Tibial artery (tissue), 4 donors: Measurements from ENCODE around the gene LRSAM1.

Source experiments
- DNase-seq, 2 donors: peaks; one replicate each; pipeline ENCODE4 v3.0.0-alpha.2; 2019
- H3K27ac ChIP-seq, 2 donors: fragments of 200-600 bp; sonication (generic) in 1 of 2; 1 replicate in 1 of 2; 2 replicates in 1 of 2; pipeline ENCODE4 v1.5.1; 2018 to 2019; ENCODE audit warnings: mild to moderate bottlenecking in 1 of 2
- H3K27me3 ChIP-seq, 2 donors: fragments of 200-600 bp; sonication (generic) in 1 of 2; one replicate each; pipeline versions ENCODE4 v1.5.1 to v1.6.0; 2016 to 2019
- H3K36me3 ChIP-seq, 3 donors: fragments of 200-600 bp; sonication (generic) in 2 of 3; one replicate each; pipeline ENCODE4 v1.5.1; 2016 to 2019; ENCODE audit warnings: mild to moderate bottlenecking in 2 of 3
- H3K4me1 ChIP-seq, 4 donors: fragments of 200-600 bp; sonication (generic) in 2 of 4; 1 replicate in 3 of 4; 2 replicates in 1 of 4; pipeline ENCODE4 v1.5.1; 2016 to 2019
- H3K4me3 ChIP-seq, 2 donors: fragments of 200-600 bp; sonication (generic) in 1 of 2; 1 replicate in 1 of 2; 2 replicates in 1 of 2; pipeline ENCODE4 v1.5.1; 2018 to 2019; ENCODE audit warnings: mild to moderate bottlenecking in 2 of 2
- H3K9me3 ChIP-seq, 3 donors: fragments of 200-600 bp; sonication (generic) in 1 of 3; one replicate each; pipeline ENCODE4 v1.5.1; 2016 to 2019
- intact Hi-C: fragments of 100-400 bp; cut with DNase I; formaldehyde crosslinking; loops from one replicate; pipeline ENCODE4 v1.15.0; 2023; ENCODE audit warnings: low total_unique reads
- TF ChIP-seq, protein P1 (sequence below), 2 experiments: fragments of 200-600 bp in 1 of 2; fragments of 450-650 bp in 1 of 2; IDR thresholded peaks; one replicate each; pipeline ENCODE4 v1.5.1; 2017 to 2019; ENCODE audit warnings: antibody characterized with exemption in 2 of 2, mild to moderate bottlenecking in 1 of 2, moderate library complexity in 1 of 2

Gene LRSAM1

DNA sequence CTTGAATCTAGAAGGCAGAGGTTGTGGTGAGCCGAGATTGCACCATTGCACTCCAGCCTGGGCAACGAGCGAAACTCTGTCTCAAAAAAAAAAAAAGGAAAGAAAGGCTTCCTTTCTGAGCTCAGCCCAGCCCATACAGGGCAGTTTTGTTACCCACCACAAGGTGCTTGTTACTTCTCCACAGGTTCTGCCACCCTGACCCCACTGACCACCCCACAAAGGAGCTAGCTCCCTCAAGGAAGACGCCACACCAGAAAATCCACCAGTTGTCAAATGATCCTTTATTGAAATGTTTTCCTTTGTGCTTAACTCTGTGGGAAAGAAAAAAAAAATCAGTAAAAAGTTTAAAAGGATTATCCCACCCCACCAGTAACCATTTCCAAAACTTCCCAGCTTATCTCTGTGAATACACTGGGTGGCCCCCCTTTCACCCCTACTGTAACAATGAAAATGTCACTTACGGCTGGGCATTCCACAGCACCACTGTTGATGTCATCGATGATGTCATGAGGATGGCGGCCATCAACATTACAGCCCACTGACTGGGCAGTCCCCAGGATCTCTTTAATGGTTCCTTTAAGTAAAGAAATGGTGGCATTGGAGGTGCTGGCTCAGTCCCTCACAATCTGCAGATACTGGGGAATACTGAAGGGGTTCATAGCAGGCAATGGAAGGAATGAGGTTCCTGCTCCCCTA, 3.7 kb upstream of the LRSAM1 start:
- H3K4me3 ChIP-seq, result no peak overlapping the region
- H3K9me3 ChIP-seq, result no peaks in the 10 kb centered on the region
- intact Hi-C loops, result no loop called here
- no peak for DNase-seq
- TF ChIP-seq, protein P1, sequence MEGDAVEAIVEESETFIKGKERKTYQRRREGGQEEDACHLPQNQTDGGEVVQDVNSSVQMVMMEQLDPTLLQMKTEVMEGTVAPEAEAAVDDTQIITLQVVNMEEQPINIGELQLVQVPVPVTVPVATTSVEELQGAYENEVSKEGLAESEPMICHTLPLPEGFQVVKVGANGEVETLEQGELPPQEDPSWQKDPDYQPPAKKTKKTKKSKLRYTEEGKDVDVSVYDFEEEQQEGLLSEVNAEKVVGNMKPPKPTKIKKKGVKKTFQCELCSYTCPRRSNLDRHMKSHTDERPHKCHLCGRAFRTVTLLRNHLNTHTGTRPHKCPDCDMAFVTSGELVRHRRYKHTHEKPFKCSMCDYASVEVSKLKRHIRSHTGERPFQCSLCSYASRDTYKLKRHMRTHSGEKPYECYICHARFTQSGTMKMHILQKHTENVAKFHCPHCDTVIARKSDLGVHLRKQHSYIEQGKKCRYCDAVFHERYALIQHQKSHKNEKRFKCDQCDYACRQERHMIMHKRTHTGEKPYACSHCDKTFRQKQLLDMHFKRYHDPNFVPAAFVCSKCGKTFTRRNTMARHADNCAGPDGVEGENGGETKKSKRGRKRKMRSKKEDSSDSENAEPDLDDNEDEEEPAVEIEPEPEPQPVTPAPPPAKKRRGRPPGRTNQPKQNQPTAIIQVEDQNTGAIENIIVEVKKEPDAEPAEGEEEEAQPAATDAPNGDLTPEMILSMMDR (IDR thresholded peaks at IDR 0.05), result no peak
- peaks cover 63 to 66% (median 66%) of the 10 kb centered on the region in 3 donors for H3K36me3 ChIP-seq
- H3K27me3 ChIP-seq, result no peaks in the 10 kb centered on the region
- peaks cover 0 to 30% (median 26%) of the 10 kb centered on the region in 4 donors for H3K4me1 ChIP-seq
- H3K27ac ChIP-seq, result no peak overlapping the region

DNA sequence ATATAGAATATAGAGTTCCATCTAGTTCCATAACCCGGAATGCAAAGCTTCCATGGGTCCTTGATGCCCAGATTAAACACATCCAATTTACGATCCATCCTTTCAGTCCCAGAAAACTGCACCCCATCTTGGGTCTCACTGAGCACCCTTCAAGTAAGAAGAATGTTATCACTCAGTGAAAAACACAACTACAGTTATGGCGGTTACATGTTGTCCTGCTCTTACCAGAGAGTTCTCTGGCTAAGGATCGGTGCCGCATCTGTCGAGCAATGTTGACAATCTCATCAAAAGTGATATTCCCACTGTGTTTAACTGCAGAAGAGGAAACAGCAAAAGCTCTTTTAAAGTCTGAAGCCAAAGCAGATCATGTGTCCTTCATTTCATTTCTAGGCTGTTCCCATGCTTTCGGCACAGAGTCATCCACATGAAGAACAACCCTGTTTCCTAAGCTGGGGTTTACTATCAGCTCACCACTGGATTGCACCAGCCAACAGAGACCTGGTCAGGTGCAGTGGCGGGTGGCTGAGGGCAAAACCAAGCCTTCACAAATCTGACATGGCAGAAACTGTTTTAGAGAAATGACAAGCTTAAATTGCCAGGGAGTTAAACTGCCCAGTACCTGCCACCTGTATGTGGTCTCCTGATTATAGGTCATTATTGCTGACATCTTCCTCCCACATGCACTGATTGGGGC, 3.1 kb upstream of the LRSAM1 start:
- DNase-seq, result no peak
- Histone ChIP-seq H3K4me1 (peaks cover 0 to 35% (median 30%) of the 10 kb centered on the region in 4 donors), H3K4me3 (no peak overlapping the region), H3K9me3 (no peaks in the 10 kb centered on the region), H3K27me3 (no peaks in the 10 kb centered on the region), H3K36me3 (peaks cover 56 to 59% (median 59%) of the 10 kb centered on the region in 3 donors), H3K27ac (peak overlapping the region in 1 of 2 donors; percentile 97)
- intact Hi-C loops, result no loop called here
- TF ChIP-seq, protein P1 (IDR thresholded peaks at IDR 0.05), result no peak

DNA sequence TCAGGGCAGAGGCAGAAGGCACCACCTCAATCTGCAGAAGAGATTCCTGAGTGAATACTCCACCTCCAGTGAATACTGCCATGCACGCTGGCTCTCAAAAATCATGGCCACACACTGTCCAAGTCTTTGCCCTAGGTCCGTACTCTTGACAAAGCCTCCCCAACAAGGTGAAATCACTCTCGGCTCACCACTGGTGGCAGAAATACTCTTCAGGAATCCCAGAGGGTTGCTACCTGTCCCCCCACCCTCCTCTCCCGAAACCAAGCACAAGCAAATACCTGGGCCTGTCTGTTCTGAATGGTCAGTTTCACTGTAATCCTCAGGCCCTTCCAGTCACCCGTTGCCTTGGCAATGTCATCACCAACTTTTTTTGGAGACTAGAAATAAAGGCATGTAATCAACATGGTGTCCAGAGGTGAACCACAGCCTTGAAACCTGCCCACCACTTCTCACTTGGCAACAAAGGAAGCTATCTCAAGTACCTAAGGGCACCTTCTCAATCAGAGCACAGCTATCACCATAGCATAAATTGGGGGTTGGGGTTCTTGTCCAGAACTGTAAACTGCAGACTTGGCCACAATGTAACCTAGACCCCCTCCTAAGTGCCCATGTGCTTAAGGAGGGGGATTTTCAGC, 1.9 kb upstream of the LRSAM1 start:
- TF ChIP-seq, protein P1 (IDR thresholded peaks at IDR 0.05), result no peak
- intact Hi-C loops, result no loop called here
- H3K36me3 ChIP-seq, result peaks cover 46 to 52% (median 51%) of the 10 kb centered on the region in 3 donors
- peaks cover 0 to 35% (median 30%) of the 10 kb centered on the region in 4 donors for H3K4me1 ChIP-seq
- no peaks in the 10 kb centered on the region for H3K9me3 ChIP-seq
- H3K27ac ChIP-seq, result peak overlapping the region; percentile 89 to 97
- H3K4me3 ChIP-seq, result peak overlapping the region; percentile 70 to 89
- DNase-seq, result no peak
- no peaks in the 10 kb centered on the region for H3K27me3 ChIP-seq

DNA sequence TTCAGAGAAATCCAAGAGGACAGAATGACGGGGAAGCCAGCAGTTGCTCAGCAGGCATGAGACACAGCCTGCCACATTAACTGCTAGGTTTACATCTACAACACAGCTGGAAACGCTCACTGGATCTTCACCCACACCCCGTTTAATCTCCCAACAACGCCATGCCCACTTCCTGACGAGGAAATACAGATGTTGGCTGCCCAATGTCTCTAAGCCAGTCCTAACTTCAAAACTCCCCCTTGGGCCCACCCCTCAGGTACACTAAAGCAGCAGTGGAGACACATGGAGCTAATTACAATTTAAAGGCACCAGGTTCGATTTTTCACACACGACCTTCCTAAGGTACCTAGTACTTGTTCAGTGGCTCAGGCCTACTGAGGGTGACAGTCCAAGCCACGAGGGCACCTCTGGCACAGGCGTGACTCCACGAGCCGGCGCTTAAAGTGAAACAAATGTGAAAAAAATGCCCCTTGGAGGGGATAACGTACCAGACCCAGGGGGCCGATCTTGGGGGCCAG, 1.0 kb upstream of the LRSAM1 start:
- no peak for DNase-seq
- Histone ChIP-seq H3K27me3 (no peaks in the 10 kb centered on the region), H3K4me1 (peaks cover 0 to 35% (median 30%) of the 10 kb centered on the region in 4 donors), H3K36me3 (peaks cover 38 to 51% (median 48%) of the 10 kb centered on the region in 3 donors), H3K4me3 (peak overlapping the region; percentile 70 to 89), H3K27ac (peak overlapping the region; percentile 89 to 97), H3K9me3 (no peaks in the 10 kb centered on the region)
- TF ChIP-seq, protein P1 (IDR thresholded peaks at IDR 0.05), result no peak
- intact Hi-C loops, result no loop called here

DNA sequence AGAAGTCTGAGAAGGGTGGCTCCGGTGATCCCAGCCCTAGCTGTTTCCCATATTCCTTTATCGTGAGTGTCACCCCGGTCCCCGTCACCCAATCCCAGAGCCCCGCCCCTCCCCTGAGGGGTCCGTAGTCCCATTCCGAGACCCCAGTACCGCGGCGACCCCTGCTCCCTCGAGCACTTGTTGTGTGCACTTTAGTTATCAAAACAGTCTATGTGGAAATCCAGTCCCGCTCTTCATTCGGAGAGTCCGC, 223 bp downstream of the LRSAM1 start:
- H3K27ac ChIP-seq, result peak overlapping the region; percentile 89 to 97

More for the DNA sequence above, 223 bp downstream of the LRSAM1 start:
- no peaks in the 10 kb centered on the region for H3K9me3 ChIP-seq
- intact Hi-C loops, result no loop called here
- H3K27me3 ChIP-seq, result no peaks in the 10 kb centered on the region
- peaks cover 30 to 48% (median 36%) of the 10 kb centered on the region in 3 donors for H3K36me3 ChIP-seq
- DNase-seq, result no peak
- TF ChIP-seq, protein P1 (IDR thresholded peaks at IDR 0.05), result no peak
- peak overlapping the region; percentile 70 to 89 for H3K4me3 ChIP-seq
- H3K4me1 ChIP-seq, result peaks cover 0 to 35% (median 30%) of the 10 kb centered on the region in 4 donors
